ENCODE data around the gene ZMYM5.
"Not testable (repeated sequence)": the region's sequence is repeated elsewhere in the genome, so short reads cannot be mapped to it uniquely, and the experiment has no call there.

The ZMYM5 gene

GRCh38 chr13:19810151-19810550 is 53.3 kb downstream of the ZMYM5 start:
- H3K27me3 Mint-ChIP-seq = no peaks in the 10 kb centered on the region
- no peak for DNase-seq
- H3K4me1 Mint-ChIP-seq = no peaks in the 10 kb centered on the region
- H3K9me3 Mint-ChIP-seq = no peaks in the 10 kb centered on the region
- H3K36me3 Mint-ChIP-seq = peaks cover 12% of the 10 kb centered on the region
- CTCF ChIA-PET = no interaction called here
- no peak overlapping the region for H3K27ac Mint-ChIP-seq
- no peak overlapping the region for H3K4me3 Mint-ChIP-seq

- Mint-ChIP-seq H3K36me3 (peaks cover 3% of the 10 kb centered on the region), H3K27ac (peak overlapping the region; percentile 49), H3K27me3 (no peaks in the 10 kb centered on the region), H3K9me3 (no peaks in the 10 kb centered on the region), H3K4me3 (no peak overlapping the region), H3K4me1 (no peaks in the 10 kb centered on the region)
- CTCF ChIA-PET = no interaction called here
- DNase-seq = no peak
Measured at GRCh38 chr13:19805765-19806164, 57.7 kb downstream of the ZMYM5 start.

GRCh38 chr13:19795956-19796355 is 67.5 kb downstream of the ZMYM5 start:
- H3K4me1 Mint-ChIP-seq = peaks cover 4% of the 10 kb centered on the region
- H3K27ac Mint-ChIP-seq = no peak overlapping the region
- no peaks in the 10 kb centered on the region for H3K9me3 Mint-ChIP-seq
- H3K4me3 Mint-ChIP-seq = no peak overlapping the region
- no peak for DNase-seq
- no peaks in the 10 kb centered on the region for H3K36me3 Mint-ChIP-seq
- H3K27me3 Mint-ChIP-seq = no peaks in the 10 kb centered on the region
- CTCF ChIA-PET = no interaction called here

GRCh38 chr13:19794631-19795030 is 68.8 kb downstream of the ZMYM5 start:
- H3K4me3 Mint-ChIP-seq = no peak overlapping the region
- DNase-seq = no peak
- no peak overlapping the region for H3K27ac Mint-ChIP-seq
- no peaks in the 10 kb centered on the region for H3K27me3 Mint-ChIP-seq
- CTCF ChIA-PET = no interaction called here
- peaks cover 4% of the 10 kb centered on the region for H3K4me1 Mint-ChIP-seq
- H3K9me3 Mint-ChIP-seq = no peaks in the 10 kb centered on the region
- H3K36me3 Mint-ChIP-seq = no peaks in the 10 kb centered on the region

GRCh38 chr13:19791953-19792537 is 71.4 kb downstream of the ZMYM5 start:
- H3K27ac Mint-ChIP-seq = no peak overlapping the region
- no peaks in the 10 kb centered on the region for H3K27me3 Mint-ChIP-seq
- peaks cover 4% of the 10 kb centered on the region for H3K4me1 Mint-ChIP-seq
- CTCF ChIA-PET = interaction anchor here (0.6 to 1.1 kb wide), 2 partner anchors 30 to 63 kb away, joined by 3 read pairs; no protein-coding TSS in a partner anchor
- no peak for DNase-seq
- no peaks in the 10 kb centered on the region for H3K36me3 Mint-ChIP-seq
- H3K4me3 Mint-ChIP-seq = no peak overlapping the region
- H3K9me3 Mint-ChIP-seq = no peaks in the 10 kb centered on the region

- peaks cover 11% of the 10 kb centered on the region for H3K4me1 Mint-ChIP-seq
- peak; percentile 96 for DNase-seq
- not testable (repeated sequence) for H3K36me3 Mint-ChIP-seq, H3K9me3 Mint-ChIP-seq, H3K27me3 Mint-ChIP-seq
- peak within 1 kb of the TSS; percentile 96 for H3K4me3 Mint-ChIP-seq
- CTCF ChIA-PET = interaction anchor here (1.2 to 1.6 kb wide), 2 partner anchors 78 to 81 kb away, joined by 4 to 5 read pairs; partner anchors contain the start of gene ZMYM5
- H3K27ac Mint-ChIP-seq = peak within 1 kb of the TSS; percentile 99
Measured at GRCh38 chr13:19782727-19783682, 80.4 kb downstream of the ZMYM5 start, which contains the start of gene PSPC1. TSS of gene PSPC1 (minus strand) at chr13:19782945. CDS start at chr13:19782757, 188 bp downstream.

- Mint-ChIP-seq H3K36me3 (peaks cover 12% of the 10 kb centered on the region), H3K9me3 (no peaks in the 10 kb centered on the region), H3K4me3 (peak overlapping the region; percentile 96), H3K4me1 (peaks cover 15% of the 10 kb centered on the region), H3K27ac (peak overlapping the region; percentile 99), H3K27me3 (peaks cover 4% of the 10 kb centered on the region)
- CTCF ChIA-PET = interaction anchor here (1.2 to 1.6 kb wide), 2 partner anchors 79 to 81 kb away, joined by 4 to 5 read pairs; partner anchors contain the start of gene ZMYM5
- peak; percentile 75 for DNase-seq
Measured at GRCh38 chr13:19782049-19782726, 81.3 kb downstream of the ZMYM5 start.

- CTCF ChIA-PET = no interaction called here
- no peak for DNase-seq
- peaks cover 12% of the 10 kb centered on the region for H3K36me3 Mint-ChIP-seq
- peak overlapping the region; percentile 99 for H3K27ac Mint-ChIP-seq
- no peaks in the 10 kb centered on the region for H3K9me3 Mint-ChIP-seq
- H3K4me1 Mint-ChIP-seq = peaks cover 15% of the 10 kb centered on the region
- H3K4me3 Mint-ChIP-seq = peak overlapping the region; percentile 96
- peaks cover 4% of the 10 kb centered on the region for H3K27me3 Mint-ChIP-seq
Measured at GRCh38 chr13:19781526-19781925, 81.9 kb downstream of the ZMYM5 start.

GRCh38 chr13:19780753-19781418 is 82.6 kb downstream of the ZMYM5 start:
- CTCF ChIA-PET, H3K27me3 Mint-ChIP-seq, H3K9me3 Mint-ChIP-seq: not testable (repeated sequence)
- peaks cover 15% of the 10 kb centered on the region for H3K36me3 Mint-ChIP-seq
- H3K4me1 Mint-ChIP-seq = peaks cover 19% of the 10 kb centered on the region
- peak overlapping the region; percentile 96 for H3K4me3 Mint-ChIP-seq
- DNase-seq = peak; percentile 23
- peak overlapping the region; percentile 79 for H3K27ac Mint-ChIP-seq

All from activated naive CD4-positive, alpha-beta T cell treated with anti-CD3 and anti-CD28 coated beads, Interleukin-2, amount 10 ng/mL, durations not matched to agents 7 days and 5 days (primary cell).